GM23248 (cell line): ENCODE data around the gene WDR72.
"Not testable (repeated sequence)": the region's sequence is repeated elsewhere in the genome, so short reads cannot be mapped to it uniquely, and the experiment has no call there.

Experiments
- EZH2 ChIP-seq: fragments of 200-600 bp; sonication (generic); IDR thresholded peaks from 2 replicates; pipeline ENCODE4 v1.6.1; 2018; ENCODE audit warnings: antibody characterized with exemption, mild to moderate bottlenecking; ENCODE audit not compliant: insufficient read depth, poor library complexity, severe bottlenecking
- EZH2phosphoT487 ChIP-seq: fragments of 200-600 bp; sonication (generic); IDR thresholded peaks from 2 replicates; pipeline ENCODE4 v1.6.1; 2018; ENCODE audit warnings: antibody characterized with exemption, moderate library complexity, mild to moderate bottlenecking, low read depth; ENCODE audit not compliant: insufficient read depth

GRCh38 chr15:53785241-53785640, 25.8 kb upstream of the WDR72 start:
- TF ChIP-seq EZH2, EZH2phosphoT487: not testable (repeated sequence)
